Activated T-cell treated with anti-CD3 and anti-CD28 coated beads, Interleukin-2, amount 50 U/mL, for 24 hours (primary cell): ENCODE data around the gene LZTS3.
"Not testable (repeated sequence)": the region's sequence is repeated elsewhere in the genome, so short reads cannot be mapped to it uniquely, and the experiment has no call there.

Experiments used
- DNase-seq: peaks from one replicate; pipeline ENCODE4 v3.0.0-alpha.2; 2020
- H3K27ac Mint-ChIP-seq: 2 replicates; pipeline ENCODE4 v1.8.0; 2020; ENCODE audit warnings: mild to moderate bottlenecking, mixed read lengths
- H3K27me3 Mint-ChIP-seq: 2 replicates; pipeline ENCODE4 v1.8.0; 2020; ENCODE audit warnings: mixed read lengths
- H3K36me3 Mint-ChIP-seq: 2 replicates; pipeline ENCODE4 v1.8.0; 2020; ENCODE audit warnings: low read depth, mixed read lengths
- H3K4me1 Mint-ChIP-seq: 2 replicates; pipeline ENCODE4 v1.8.0; 2020; ENCODE audit warnings: low read depth, mixed read lengths
- H3K4me3 Mint-ChIP-seq: 2 replicates; pipeline ENCODE4 v1.8.0; 2020; ENCODE audit warnings: mild to moderate bottlenecking, moderate library complexity, mixed read lengths
- H3K9me3 Mint-ChIP-seq: 2 replicates; pipeline ENCODE4 v1.8.0; 2020; ENCODE audit warnings: mixed read lengths

The LZTS3 gene

GRCh38 chr20:3165473-3166337, 7.6 kb downstream of the LZTS3 start:
- DNase-seq: no peak
- H3K9me3 Mint-ChIP-seq: no peaks in the 10 kb centered on the region
- H3K4me3 Mint-ChIP-seq: no peak overlapping the region
- H3K4me1 Mint-ChIP-seq: peaks cover 9% of the 10 kb centered on the region
- peaks cover 25% of the 10 kb centered on the region for H3K27me3 Mint-ChIP-seq
- no peak overlapping the region for H3K27ac Mint-ChIP-seq
- H3K36me3 Mint-ChIP-seq: no peaks in the 10 kb centered on the region

- DNase-seq: no peak
- no peak overlapping the region for H3K27ac Mint-ChIP-seq
- no peaks in the 10 kb centered on the region for H3K9me3 Mint-ChIP-seq
- H3K27me3 Mint-ChIP-seq: peaks cover 24% of the 10 kb centered on the region
- peaks cover 12% of the 10 kb centered on the region for H3K4me1 Mint-ChIP-seq
- no peak overlapping the region for H3K4me3 Mint-ChIP-seq
- peaks cover 1% of the 10 kb centered on the region for H3K36me3 Mint-ChIP-seq
These were observed 8.5 kb downstream of the LZTS3 start for GRCh38 chr20:3164763-3165410.

GRCh38 chr20:3164043-3164762, 9.1 kb downstream of the LZTS3 start:
- H3K4me1 Mint-ChIP-seq: peaks cover 14% of the 10 kb centered on the region
- peaks cover 20% of the 10 kb centered on the region for H3K27me3 Mint-ChIP-seq
- DNase-seq: no peak
- H3K27ac Mint-ChIP-seq: no peak overlapping the region
- H3K4me3 Mint-ChIP-seq: no peak overlapping the region
- no peaks in the 10 kb centered on the region for H3K9me3 Mint-ChIP-seq
- peaks cover 8% of the 10 kb centered on the region for H3K36me3 Mint-ChIP-seq

DNA sequence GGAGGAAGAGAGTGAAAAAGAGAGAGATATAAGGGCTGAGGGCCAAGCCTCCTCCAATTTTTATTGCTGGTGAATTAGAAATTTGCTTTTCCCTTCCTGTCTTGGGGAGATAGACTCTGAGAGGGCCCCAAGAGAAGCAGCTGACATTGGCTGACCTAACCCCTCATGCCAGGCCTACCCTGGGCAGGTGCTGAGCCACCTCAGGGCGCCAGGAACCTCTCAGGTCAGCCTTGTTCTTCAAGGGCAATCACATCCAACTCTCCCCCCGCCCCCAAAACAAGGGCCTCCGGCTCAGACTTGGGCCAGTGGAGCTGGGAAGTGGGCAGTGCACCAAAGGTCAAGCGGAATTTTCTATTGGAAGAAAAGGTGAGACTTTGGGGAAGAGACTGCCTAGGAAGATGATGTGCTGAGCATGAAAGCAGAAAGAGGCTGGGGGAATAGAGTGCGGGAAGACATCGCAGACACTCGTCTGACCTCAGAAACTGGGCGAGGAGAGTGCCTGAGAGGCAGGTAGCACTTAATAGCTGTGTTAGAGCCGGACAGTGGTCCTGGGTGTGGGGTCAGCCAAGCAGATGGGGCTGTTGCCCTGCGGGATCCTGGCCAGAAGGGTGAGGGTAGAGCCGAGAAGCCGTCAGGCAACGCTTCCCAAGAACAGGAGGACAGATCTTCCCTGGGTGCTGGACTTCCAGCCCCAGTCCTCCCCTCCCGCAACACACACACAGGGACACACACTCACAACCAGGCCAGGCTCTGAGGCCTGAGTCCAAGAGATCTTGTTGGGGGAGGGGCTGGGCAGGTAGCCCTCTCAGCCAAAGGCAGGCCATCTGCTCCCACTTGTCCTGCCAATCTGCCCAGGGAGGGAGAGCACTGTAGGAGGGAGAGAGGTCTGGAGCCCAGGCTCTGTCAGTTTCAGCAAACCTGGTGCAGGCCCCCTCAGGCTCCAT, 10.0 kb downstream of the LZTS3 start:
- H3K27ac Mint-ChIP-seq: no peak overlapping the region
- no peaks in the 10 kb centered on the region for H3K9me3 Mint-ChIP-seq
- peaks cover 12% of the 10 kb centered on the region for H3K27me3 Mint-ChIP-seq
- peaks cover 15% of the 10 kb centered on the region for H3K36me3 Mint-ChIP-seq
- DNase-seq: no peak
- no peak overlapping the region for H3K4me3 Mint-ChIP-seq
- peaks cover 14% of the 10 kb centered on the region for H3K4me1 Mint-ChIP-seq

GRCh38 chr20:3162080-3162611, 11.2 kb downstream of the LZTS3 start:
- peaks cover 16% of the 10 kb centered on the region for H3K36me3 Mint-ChIP-seq
- H3K27ac Mint-ChIP-seq: no peak overlapping the region
- H3K4me3 Mint-ChIP-seq: no peak overlapping the region
- H3K9me3 Mint-ChIP-seq: no peaks in the 10 kb centered on the region
- DNase-seq: no peak
- H3K27me3 Mint-ChIP-seq: peaks cover 6% of the 10 kb centered on the region
- peaks cover 21% of the 10 kb centered on the region for H3K4me1 Mint-ChIP-seq

DNA sequence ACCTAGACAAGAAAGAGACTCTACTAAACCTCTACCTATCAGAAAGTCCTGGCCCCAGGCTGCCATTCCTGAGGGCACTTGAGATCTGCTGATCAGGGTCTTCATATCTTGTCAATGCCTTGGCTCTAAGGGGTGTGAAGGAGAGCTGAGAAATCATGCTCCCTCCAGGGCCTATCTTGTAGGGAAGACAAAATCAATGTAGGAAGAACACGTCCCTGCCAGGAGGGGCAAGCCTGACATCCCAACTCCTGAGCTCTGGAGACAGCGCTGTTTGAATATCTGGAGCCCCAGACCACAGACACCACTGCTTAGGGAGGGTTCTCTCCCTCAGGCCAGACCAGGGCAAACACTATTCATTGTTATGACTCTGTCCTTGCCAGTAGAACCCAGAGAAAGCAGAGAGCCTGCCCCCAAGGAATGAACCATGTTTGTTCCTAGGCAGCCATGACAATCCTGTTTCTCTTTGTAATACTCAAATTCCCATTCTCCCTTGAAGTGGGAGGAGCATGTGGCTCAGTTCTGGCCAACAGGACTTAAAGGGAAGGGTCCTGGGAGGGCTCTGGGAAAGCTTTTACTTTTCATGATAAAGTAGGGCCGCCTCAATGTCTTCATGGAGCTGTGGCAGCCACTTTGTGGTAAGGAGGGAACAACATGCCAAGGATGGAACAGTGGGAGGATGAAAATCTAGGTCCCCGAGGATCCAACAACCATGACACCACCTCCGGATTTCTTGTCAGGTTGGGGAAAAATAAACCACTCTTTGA, 11.9 kb downstream of the LZTS3 start:
- Mint-ChIP-seq H3K4me3 (peak overlapping the region; percentile 43), H3K36me3 (peaks cover 23% of the 10 kb centered on the region), H3K9me3 (no peaks in the 10 kb centered on the region), H3K27me3 (peaks cover 4% of the 10 kb centered on the region), H3K4me1 (peaks cover 28% of the 10 kb centered on the region), H3K27ac (peak overlapping the region; percentile 3)
- no peak for DNase-seq

DNA sequence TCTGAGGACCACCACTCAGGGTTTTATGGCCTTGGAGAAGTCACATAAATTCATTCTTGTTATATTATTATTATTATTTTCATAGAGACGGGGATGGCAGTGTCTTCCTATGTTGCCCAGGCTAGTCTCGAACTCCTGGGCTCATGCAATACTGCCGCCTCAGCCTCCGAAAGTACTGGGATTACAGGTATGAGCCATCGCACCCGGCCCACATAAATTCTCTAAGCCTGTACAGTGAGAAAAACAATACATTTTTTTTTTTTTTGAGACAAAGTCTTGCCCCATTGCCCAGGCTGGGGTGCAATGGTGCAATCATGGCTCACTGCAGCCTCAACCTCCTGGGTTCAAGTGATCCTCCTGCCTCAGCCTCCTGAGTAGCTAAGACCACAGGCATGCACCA, 12.9 kb downstream of the LZTS3 start:
- no peaks in the 10 kb centered on the region for H3K9me3 Mint-ChIP-seq
- no peaks in the 10 kb centered on the region for H3K27me3 Mint-ChIP-seq
- DNase-seq: no peak
- peak overlapping the region; percentile 93 for H3K4me3 Mint-ChIP-seq
- H3K4me1 Mint-ChIP-seq: peaks cover 36% of the 10 kb centered on the region
- peaks cover 34% of the 10 kb centered on the region for H3K36me3 Mint-ChIP-seq
- peak overlapping the region; percentile 98 for H3K27ac Mint-ChIP-seq

DNA sequence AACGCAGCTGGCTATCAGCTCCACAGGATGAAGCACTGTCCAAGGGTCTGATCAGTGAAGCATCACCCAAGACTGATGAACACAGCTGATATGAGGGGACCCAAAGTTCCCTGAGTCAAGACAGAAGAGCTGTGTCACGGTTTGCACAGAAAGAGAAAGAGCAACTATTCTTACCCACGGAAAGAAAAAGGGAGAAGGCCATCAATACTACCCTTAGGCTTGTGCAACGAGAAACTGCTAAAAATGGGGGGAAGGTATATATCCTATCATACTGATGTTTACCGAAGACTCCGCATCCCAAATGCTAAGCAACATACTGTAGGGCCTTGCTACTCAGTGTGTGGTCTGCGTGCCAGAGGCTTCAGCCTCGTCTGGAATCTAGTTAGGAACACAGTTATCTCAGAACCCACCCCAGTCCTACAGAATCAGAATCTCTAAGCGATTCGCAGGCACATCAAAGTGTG, 14.3 kb downstream of the LZTS3 start:
- H3K36me3 Mint-ChIP-seq: peaks cover 45% of the 10 kb centered on the region

DNA sequence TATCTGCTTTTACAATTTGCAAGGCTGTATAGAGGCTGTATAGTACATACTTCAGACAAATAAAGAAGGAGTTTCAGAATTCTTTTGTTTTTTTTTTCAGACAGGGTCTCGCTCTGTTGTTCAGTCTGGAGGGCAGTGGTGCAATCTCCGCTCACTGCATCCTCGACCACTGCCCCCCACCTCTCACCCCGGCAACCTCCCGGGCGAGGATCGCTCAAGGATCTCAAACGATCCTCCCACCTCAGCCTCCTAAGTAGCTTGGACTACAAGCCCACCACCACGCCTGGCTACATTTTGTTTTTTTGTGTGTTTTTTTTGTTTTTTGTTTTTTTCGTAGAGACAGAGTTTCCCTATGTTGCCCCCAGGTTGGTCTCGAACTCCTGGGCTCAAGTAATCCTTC, 15.5 kb downstream of the LZTS3 start:
- Mint-ChIP-seq H3K27ac (peak overlapping the region; percentile 94), H3K9me3 (no peaks in the 10 kb centered on the region), H3K36me3 (peaks cover 56% of the 10 kb centered on the region), H3K27me3 (no peaks in the 10 kb centered on the region), H3K4me3 (peak overlapping the region; percentile 93), H3K4me1 (peaks cover 56% of the 10 kb centered on the region)
- no peak for DNase-seq

More for the DNA sequence above, 14.3 kb downstream of the LZTS3 start:
- H3K4me1 Mint-ChIP-seq: peaks cover 45% of the 10 kb centered on the region
- H3K27ac Mint-ChIP-seq: peak overlapping the region; percentile 98
- no peaks in the 10 kb centered on the region for H3K9me3 Mint-ChIP-seq
- no peaks in the 10 kb centered on the region for H3K27me3 Mint-ChIP-seq
- H3K4me3 Mint-ChIP-seq: peak overlapping the region; percentile 93
- DNase-seq: no peak

- DNase-seq: no peak
- no peaks in the 10 kb centered on the region for H3K9me3 Mint-ChIP-seq
- peaks cover 63% of the 10 kb centered on the region for H3K36me3 Mint-ChIP-seq
- peak overlapping the region; percentile 94 for H3K27ac Mint-ChIP-seq
- peak overlapping the region; percentile 93 for H3K4me3 Mint-ChIP-seq
- H3K4me1 Mint-ChIP-seq: peaks cover 62% of the 10 kb centered on the region
- H3K27me3 Mint-ChIP-seq: no peaks in the 10 kb centered on the region
These were observed 16.3 kb downstream of the LZTS3 start for GRCh38 chr20:3156811-3157619.

DNA sequence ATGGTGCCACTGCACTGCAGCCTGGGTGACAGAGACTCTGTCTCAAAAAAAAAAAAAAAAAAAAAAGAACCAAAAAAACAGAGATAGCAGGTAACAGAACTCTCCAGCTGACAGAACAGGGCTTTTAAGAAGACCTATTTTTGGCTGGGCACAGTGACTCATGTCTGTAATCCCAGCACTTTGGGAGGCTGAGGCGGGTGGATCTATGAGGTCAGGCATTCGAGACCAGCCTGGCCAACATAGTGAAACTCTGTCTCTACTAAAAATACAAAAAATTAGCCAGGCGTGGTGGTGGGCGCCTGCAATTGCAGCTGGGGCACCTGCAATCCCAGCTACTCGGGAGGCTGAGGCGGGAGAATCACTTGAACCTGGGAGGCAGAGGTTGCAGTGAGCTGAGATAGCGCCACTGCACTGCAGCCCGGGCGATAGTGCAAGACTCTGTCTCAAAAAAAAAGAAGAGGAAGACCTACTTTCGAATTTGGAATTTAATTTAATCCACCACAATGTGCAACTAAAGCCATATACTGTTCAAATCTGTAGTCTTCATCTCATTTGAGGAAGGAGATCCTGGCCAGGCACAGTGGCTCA, 21.2 kb downstream of the LZTS3 start:
- not testable (repeated sequence) for DNase-seq, H3K27me3 Mint-ChIP-seq, H3K9me3 Mint-ChIP-seq, H3K4me3 Mint-ChIP-seq
- Mint-ChIP-seq H3K36me3 (peaks cover 89% of the 10 kb centered on the region), H3K27ac (peak overlapping the region; percentile 68), H3K4me1 (peaks cover 84% of the 10 kb centered on the region)

GRCh38 chr20:3150908-3151307, 22.4 kb downstream of the LZTS3 start:
- H3K4me1 Mint-ChIP-seq: peaks cover 76% of the 10 kb centered on the region

More at GRCh38 chr20:3150908-3151307, 22.4 kb downstream of the LZTS3 start:
- Mint-ChIP-seq H3K9me3 (no peaks in the 10 kb centered on the region), H3K4me3 (no peak overlapping the region), H3K36me3 (peaks cover 89% of the 10 kb centered on the region), H3K27me3 (no peaks in the 10 kb centered on the region), H3K27ac (peak overlapping the region; percentile 27)
- DNase-seq: no peak
